Ishikawa (cell line): Measurements from ENCODE around the gene PPM1L.

Source experiments
- CEBPB ChIP-seq: IDR thresholded peaks from 2 replicates; pipeline ENCODE4 v1.6.1; 2012
- MAX ChIP-seq: IDR thresholded peaks from 2 replicates; pipeline ENCODE4 v1.6.1; 2012
- TCF12 ChIP-seq: IDR thresholded peaks from 2 replicates; pipeline ENCODE4 v1.6.1; 2012; ENCODE audit warnings: low read depth

- TF ChIP-seq MAX = no peak
- TF ChIP-seq CEBPB = no peak
- no peak for TF ChIP-seq TCF12
Measured at GRCh38 chr3:161017971-161018370, 261.9 kb downstream of the PPM1L start.
